Measurements from ENCODE around the gene ECM1.

The ECM1 gene

GRCh38 chr1:150558761-150559655, 51.1 kb downstream of the ECM1 start:
- no peak for DNase-seq (ENCODE audit: low spot score)

GRCh38 chr1:150559656-150560010, 51.7 kb downstream of the ECM1 start:
- no peak for DNase-seq (ENCODE audit: low spot score)

- DNase-seq (ENCODE audit: low spot score): peak; percentile 71
These were observed 52.1 kb downstream of the ECM1 start for GRCh38 chr1:150560011-150560438.

- DNase-seq (ENCODE audit: low spot score): no peak
These were observed 52.8 kb downstream of the ECM1 start for GRCh38 chr1:150560576-150561253.

GRCh38 chr1:150561254-150561973, 53.5 kb downstream of the ECM1 start:
- peak; percentile 99 for DNase-seq (ENCODE audit: low spot score)

GRCh38 chr1:150561974-150562445, 54.1 kb downstream of the ECM1 start:
- peak; percentile 91 for DNase-seq (ENCODE audit: low spot score)

- DNase-seq (ENCODE audit: low spot score): peak; percentile 61
These were observed 54.8 kb downstream of the ECM1 start for GRCh38 chr1:150562446-150563339.

Data from kidney tubule cell (primary cell).